Measurements from ENCODE around the gene LMAN2. TPM values are rescaled to one million over a fixed set of nuclear protein-coding genes. Genes with fewer than 3 reads are reported as not detected.
"Not testable (repeated sequence)": the region's sequence is repeated elsewhere in the genome, so short reads cannot be mapped to it uniquely, and the experiment has no call there.

The LMAN2 gene
- total RNA-seq, 1 experiment from 2014 or later, result 144 TPM

DNA sequence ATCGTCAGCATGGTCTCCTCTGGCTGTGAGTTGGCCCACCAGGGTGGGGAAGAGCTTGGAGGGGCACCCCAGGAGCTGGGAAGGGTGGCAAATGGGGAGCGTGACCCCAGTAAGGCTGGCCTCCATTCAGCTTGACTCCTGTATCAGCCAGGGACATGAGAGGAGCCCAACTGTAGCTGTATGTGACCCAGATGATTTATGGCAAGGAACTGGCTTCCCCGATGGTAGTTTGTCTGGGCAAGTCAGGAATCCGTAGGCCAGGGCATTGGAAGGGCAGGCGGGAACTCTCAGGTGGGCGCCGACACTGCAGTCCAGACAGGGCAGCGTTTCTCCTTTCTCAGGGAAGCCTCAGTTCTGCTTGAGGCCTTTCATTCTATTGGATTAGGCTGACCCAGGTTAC, 35.1 kb upstream of the LMAN2 start:
- Histone ChIP-seq H3K27ac (no peak overlapping the region), H3K9me3 (replicated peaks) (no peaks in the 10 kb centered on the region), H3K36me3 (no peaks in the 10 kb centered on the region), H3K4me1 (no peaks in the 10 kb centered on the region; the same call in 1 of the 2 replicates), H3K27me3 (peaks cover 24% of the 10 kb centered on the region), H3K4me3 (no peak overlapping the region)
- DNase-seq, result no peak

DNA sequence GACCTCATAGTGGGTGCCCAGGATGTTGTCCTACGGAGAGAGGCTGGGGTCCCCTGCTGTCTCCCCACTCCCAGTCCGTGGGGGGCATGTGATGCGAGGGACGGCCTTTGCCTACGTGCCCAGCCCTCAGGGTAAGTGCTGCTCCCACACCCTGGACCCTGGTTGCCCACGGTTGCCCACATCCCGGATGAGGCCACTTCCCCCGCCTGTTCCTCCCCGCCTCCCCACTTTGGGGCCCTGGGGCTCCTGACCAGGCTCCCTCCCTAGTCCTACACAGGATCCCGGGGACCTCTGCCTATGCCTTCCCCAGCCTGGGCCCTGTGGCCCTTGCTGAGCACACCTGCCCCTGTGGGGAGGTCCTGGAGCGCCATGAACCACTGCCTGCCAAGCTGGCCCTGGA, 34.3 kb upstream of the LMAN2 start:
- no peaks in the 10 kb centered on the region; the same call in 1 of the 2 replicates for H3K4me1 ChIP-seq
- DNase-seq, result no peak

DNA sequence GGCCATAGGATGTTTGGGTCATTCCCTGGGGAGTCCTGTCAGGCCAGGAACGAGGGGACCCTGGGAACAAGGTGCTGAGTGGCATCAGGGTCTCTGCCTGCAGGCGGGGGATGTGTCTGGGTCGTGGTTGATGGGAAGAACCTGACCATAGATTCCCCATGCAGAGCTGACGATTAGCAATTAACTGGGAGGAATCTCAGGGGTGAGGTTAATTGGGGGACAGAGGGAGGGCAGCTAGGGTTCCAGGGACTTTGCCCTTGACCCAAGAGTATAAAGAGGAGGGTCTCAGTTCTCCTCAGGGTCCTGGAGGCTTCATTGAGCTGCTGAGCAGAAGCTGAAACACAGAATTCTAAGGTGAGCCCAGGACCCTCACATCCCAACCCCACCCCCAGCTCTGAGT, 32.7 kb upstream of the LMAN2 start, which contains the start of gene SLC34A1:
SLC34A1 (plus strand) TSS at position 301 of the 400 bp plus-strand sequence. CDS start 1,308 bp downstream, outside the sequence.
- no peaks in the 10 kb centered on the region for H3K4me1 ChIP-seq
- no peak within 1 kb of the TSS for H3K4me3 ChIP-seq
- DNase-seq, result no peak
- no peaks in the 10 kb centered on the region for H3K36me3 ChIP-seq
- no peaks in the 10 kb centered on the region for H3K9me3 ChIP-seq (replicated peaks)
- no peak within 1 kb of the TSS for H3K27ac ChIP-seq
- H3K27me3 ChIP-seq, result peaks cover 24% of the 10 kb centered on the region

More for the DNA sequence above, 34.3 kb upstream of the LMAN2 start:
- no peak overlapping the region for H3K4me3 ChIP-seq
- H3K27ac ChIP-seq, result no peak overlapping the region
- H3K27me3 ChIP-seq, result peaks cover 24% of the 10 kb centered on the region
- no peaks in the 10 kb centered on the region for H3K9me3 ChIP-seq (replicated peaks)
- H3K36me3 ChIP-seq, result no peaks in the 10 kb centered on the region

DNA sequence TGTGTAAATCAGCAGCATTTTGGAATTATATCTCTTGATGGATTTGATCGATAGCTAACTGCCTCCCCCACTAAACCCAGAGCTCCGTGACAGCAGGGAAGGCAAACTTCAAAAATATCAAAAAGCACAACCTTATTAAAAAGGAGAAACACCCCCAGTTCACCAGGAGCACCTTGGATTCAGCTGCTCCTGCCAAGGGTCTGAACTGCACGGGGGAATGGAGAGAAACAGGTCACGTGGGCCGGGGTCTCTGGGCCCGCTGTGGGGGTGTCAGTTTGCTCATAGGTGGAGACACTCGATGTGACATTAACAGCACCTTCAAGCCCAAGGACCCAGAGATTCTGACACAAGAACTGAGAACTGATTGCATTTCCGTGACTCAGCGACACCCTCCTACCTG, 31.7 kb upstream of the LMAN2 start:
- DNase-seq, result no peak

DNA sequence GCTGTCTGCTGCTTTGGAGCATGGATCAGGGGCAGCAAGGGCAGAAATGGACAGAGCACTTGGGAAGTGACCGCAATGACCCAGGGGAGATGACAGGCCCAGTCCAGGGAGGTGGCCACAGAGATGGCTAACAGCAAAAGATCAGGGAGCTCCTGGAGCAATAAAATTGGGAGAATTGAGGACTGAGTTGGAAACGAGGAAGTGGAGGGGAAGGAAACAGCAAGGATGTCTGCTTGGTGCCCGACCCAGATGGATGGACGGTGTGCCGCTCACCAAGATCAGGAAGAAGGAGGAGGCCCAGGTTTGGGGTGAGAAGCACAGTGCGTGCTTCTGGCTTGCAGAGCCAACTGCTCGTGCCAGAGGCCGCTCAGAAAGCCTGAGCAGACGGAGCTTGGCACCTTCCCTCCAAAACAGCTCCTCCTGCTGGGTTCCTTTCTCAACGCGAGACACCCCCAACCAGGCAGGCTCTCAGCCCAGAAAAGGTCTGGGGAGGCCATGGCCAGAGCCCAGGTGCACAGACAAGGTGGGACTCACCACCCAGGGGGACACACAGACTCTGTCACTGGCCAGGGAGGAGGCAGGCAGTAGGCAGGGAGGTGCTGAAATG, 31.1 kb upstream of the LMAN2 start:
- no peaks in the 10 kb centered on the region for H3K36me3 ChIP-seq
- no peaks in the 10 kb centered on the region for H3K4me1 ChIP-seq
- no peaks in the 10 kb centered on the region for H3K9me3 ChIP-seq (replicated peaks)
- H3K27me3 ChIP-seq, result peaks cover 24% of the 10 kb centered on the region
- no peak overlapping the region for H3K27ac ChIP-seq
- no peak for DNase-seq
- H3K4me3 ChIP-seq, result no peak overlapping the region

More for the DNA sequence above, 31.7 kb upstream of the LMAN2 start:
- H3K4me3 ChIP-seq, result no peak overlapping the region
- H3K4me1 ChIP-seq, result no peaks in the 10 kb centered on the region
- no peaks in the 10 kb centered on the region for H3K9me3 ChIP-seq (replicated peaks)
- H3K27me3 ChIP-seq, result peaks cover 24% of the 10 kb centered on the region
- no peak overlapping the region for H3K27ac ChIP-seq
- H3K36me3 ChIP-seq, result no peaks in the 10 kb centered on the region

DNA sequence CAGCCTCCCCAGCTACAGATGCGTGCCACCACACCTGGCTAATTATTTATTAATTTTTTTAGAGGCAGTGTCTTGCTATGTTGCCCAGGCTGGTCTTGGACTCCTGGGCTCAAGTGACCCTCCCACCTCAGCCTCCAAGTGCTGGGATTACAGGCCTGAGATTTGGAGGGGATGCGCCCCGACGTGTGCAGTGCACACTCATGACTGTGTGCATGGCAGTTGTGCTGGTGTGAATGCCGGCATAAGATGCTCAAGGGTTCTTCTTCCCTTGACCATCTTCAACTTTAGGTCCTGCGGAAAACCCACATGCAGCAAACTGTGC, 29.3 kb upstream of the LMAN2 start:
- H3K4me1 ChIP-seq, result no peaks in the 10 kb centered on the region
- no peaks in the 10 kb centered on the region for H3K9me3 ChIP-seq (replicated peaks)
- H3K27ac ChIP-seq, result no peak overlapping the region
- no peaks in the 10 kb centered on the region for H3K36me3 ChIP-seq
- peaks cover 18% of the 10 kb centered on the region for H3K27me3 ChIP-seq
- no peak overlapping the region for H3K4me3 ChIP-seq
- no peak for DNase-seq

DNA sequence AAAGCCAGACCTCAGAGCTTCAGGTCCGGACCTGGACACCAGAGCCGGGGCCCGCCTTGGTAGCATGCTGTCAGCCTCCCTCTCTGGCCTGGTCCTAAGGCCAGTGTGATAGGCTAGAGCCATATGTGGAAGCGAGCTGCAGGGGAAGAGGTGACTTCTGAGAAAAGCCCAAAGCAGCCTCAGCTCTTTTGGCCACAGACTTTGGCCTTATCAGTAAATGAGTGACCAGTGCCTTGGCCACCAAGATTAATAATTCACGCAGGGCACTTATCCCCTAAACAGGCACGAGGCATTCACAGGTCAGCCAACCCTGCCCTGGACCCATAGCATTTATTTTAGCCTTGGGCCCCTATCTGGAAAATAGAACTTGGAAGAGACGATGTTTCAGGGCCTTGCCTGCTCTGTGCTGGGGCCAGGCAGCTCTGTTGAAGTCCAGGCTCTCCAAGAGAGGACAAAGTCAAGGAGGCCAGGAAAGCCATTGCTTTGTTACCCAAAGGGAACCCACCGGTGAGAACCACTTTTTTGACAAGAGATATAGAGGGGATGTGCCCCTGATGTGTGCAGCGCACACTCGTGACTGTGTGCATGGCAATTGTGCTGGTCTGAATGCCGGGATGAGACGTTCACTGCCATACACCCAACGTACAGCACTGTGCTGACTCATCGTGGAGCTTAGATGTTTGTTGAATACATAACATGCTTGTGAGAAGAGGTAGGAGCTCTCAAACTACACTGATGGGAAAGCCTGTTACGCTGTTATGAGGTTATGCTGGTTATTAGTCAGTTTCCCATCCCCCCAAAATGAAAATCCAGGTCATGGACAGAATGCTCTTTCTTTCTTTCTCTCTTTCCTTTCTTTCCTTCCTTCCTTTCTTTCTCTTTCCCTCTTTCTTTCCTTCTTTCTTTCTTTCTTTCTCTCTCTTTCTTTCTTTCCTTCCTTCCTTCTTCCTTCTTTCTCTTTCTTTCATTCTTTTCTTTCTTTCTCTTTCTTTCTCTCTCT, 27.7 kb upstream of the LMAN2 start:
- no peak for DNase-seq
- Histone ChIP-seq H3K27ac (no peak overlapping the region), H3K4me3 (no peak overlapping the region), H3K9me3 (replicated peaks) (no peaks in the 10 kb centered on the region), H3K4me1 (no peaks in the 10 kb centered on the region), H3K36me3 (no peaks in the 10 kb centered on the region), H3K27me3 (peaks cover 19% of the 10 kb centered on the region)

DNA sequence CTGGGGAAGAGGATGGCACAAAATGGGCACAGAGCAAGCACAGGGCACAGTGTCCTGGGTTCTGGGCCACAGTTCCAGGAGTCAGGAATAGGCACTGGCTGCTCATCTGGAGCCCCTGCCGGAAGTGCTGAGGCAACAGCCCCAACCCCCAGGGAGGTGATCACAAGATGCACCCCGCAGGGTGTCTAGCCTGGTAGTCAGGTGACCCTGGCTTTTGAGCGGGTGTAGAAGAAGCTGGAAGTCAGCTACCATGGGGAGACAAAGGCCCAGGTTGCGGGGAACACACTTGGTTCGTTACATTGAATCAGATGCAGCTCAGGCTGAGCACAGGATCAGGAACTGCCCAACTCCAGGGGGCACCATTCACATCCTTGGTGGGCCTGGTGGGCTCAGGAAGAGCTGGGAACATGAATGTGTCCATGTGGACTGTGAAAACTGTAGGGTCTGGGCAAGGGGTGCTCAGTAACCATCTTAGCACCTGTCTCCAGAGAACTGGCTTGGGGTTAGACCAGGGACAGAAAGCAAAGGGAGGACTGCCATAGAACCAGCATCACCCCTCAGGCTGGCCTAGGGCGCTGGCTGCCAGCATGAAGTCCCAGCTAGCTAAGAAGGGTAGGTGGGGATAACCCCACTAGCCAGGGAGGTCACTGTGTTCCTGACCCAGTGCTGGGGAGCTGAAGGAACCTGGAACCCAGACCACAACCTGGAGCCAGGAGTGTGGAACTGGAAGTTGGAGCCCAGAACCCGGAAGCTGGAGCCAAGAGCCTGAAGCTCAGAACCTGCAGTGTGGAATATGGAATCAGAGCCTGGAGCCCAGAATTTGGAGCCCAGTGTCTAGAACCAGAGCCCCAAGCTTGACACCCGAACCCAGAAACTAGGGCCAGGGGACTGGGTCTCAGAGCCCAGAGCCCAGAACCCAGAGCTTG, 26.6 kb upstream of the LMAN2 start:
- Histone ChIP-seq H3K4me1 (no peaks in the 10 kb centered on the region), H3K4me3 (no peak overlapping the region), H3K9me3 (replicated peaks) (no peaks in the 10 kb centered on the region), H3K27me3 (peaks cover 13% of the 10 kb centered on the region), H3K27ac (no peak overlapping the region), H3K36me3 (no peaks in the 10 kb centered on the region)
- DNase-seq, result no peak

DNA sequence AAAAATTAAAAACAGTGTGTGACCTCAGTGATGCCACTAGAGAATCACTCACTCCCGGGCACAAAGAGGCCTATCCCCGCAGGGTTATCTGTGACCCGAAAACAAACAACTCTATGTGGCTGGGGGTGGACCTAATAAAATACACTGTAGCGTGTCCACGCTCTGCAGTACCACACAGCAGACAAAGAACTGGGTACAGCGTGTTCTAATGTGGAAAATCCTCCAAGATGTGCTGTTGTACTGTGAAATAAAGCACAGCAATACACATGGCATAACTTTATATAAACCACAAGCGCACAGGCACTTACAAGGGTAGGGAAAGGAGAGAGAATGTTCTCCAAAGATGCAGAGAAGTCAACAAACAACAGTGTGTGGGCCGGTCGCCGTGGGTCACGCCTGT, 24.6 kb upstream of the LMAN2 start:
- Histone ChIP-seq H3K9me3 (replicated peaks) (no peaks in the 10 kb centered on the region), H3K4me3 (no peak overlapping the region), H3K4me1 (no peaks in the 10 kb centered on the region), H3K27ac (no peak overlapping the region), H3K27me3 (0 out of 2 replicates have a peak, but pooled peaks cover 3% of the 10 kb centered on the region), H3K36me3 (no peaks in the 10 kb centered on the region)
- DNase-seq, result no peak

DNA sequence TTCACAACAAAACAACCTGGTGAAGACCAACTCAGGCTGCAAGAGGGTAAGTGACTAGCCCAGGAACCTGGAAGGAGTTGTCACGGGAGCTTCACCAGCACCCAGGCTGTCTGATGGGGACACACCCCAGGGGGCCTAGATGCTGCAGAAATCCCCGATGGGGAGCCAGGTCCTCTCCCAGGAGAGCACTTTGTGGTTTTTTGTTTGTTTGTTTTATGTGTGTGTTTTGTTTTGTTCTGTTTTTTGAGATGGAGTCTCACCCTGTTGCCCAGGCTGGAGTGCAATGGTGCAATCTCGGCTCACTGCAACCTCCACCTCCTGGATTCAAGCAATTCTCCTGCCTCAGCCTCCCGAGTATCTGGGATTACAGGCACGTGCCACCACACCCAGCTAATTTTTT, 24.0 kb upstream of the LMAN2 start:
- H3K27me3 ChIP-seq; H3K4me1 ChIP-seq; H3K27ac ChIP-seq; H3K36me3 ChIP-seq; H3K4me3 ChIP-seq; DNase-seq; H3K9me3 ChIP-seq (replicated peaks): not testable (repeated sequence)

DNA sequence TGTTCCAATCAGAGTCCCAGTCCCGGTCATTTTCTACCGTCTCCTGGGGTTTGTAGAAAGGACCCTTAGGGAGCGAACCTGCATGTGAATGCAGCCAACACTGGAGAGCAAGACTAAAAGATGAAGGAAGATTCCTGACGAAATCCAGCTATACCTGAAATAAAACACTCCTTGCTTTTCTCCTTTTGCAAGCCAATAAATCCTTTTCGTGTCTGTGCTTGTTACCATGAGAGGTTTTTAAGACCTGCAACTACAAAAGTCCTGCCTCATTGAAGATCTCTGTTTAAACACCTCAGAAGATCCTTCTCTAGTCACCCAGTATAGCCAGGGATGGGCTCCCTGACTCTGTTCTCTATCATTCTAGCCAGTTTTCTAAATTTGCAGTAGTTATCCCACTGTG, 22.7 kb upstream of the LMAN2 start:
- H3K27ac ChIP-seq, result no peak overlapping the region
- no peaks in the 10 kb centered on the region for H3K36me3 ChIP-seq
- no peaks in the 10 kb centered on the region for H3K9me3 ChIP-seq (replicated peaks)
- H3K27me3 ChIP-seq, result 0 out of 2 replicates have a peak, but pooled peaks cover 3% of the 10 kb centered on the region
- no peak for DNase-seq
- no peak overlapping the region for H3K4me3 ChIP-seq
- peaks cover 7% of the 10 kb centered on the region; the same call in 1 of the 2 replicates for H3K4me1 ChIP-seq

DNA sequence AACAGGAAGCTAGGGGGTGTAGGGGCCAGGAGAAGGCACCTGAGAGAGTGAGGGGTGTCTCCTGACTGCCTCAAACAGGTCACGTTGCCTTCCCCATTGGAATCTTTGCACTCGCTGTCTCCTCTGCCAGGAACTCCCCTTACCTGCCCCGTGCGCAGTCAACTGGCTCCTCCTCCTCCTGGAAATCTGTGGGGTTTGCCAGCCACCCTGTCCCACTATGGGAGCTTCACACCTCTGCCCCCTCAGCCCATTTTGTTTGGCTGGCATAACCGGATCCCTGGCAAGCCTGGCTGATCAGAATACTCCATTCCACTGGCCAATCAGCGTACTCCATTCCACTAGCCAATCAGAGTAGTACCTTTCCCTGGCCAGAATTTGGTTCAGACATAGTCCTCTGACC, 22.3 kb upstream of the LMAN2 start:
- Histone ChIP-seq H3K27ac (no peak overlapping the region), H3K27me3 (0 out of 2 replicates have a peak, but pooled peaks cover 3% of the 10 kb centered on the region), H3K9me3 (replicated peaks) (no peaks in the 10 kb centered on the region), H3K4me1 (peaks cover 7% of the 10 kb centered on the region; the same call in 1 of the 2 replicates), H3K4me3 (no peak overlapping the region), H3K36me3 (no peaks in the 10 kb centered on the region)
- no peak for DNase-seq

DNA sequence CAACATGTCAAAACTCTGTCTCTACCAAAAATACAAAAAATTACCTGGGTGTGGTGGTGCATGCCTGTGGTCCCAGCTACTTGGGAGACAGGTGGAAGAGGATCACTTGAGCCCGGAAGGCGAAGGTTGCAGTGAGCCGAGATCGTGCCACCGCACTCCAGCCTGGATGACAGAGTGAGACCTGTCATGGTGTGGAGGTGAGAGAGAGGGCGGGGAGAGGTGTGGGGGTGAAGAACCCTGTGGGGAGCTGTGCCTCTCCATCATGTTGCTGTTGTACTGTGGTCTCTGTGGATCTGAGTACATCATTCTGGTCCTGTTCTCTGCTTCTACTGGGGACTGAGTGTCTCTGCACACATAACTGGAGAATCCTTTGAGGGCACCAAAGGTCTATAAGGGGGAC, 21.4 kb upstream of the LMAN2 start:
- no peak overlapping the region for H3K4me3 ChIP-seq
- no peak for DNase-seq

More for the DNA sequence above, 21.4 kb upstream of the LMAN2 start:
- no peak overlapping the region for H3K27ac ChIP-seq
- H3K36me3 ChIP-seq, result no peaks in the 10 kb centered on the region
- 0 out of 2 replicates have a peak, but pooled peaks cover 3% of the 10 kb centered on the region for H3K27me3 ChIP-seq
- H3K9me3 ChIP-seq (replicated peaks), result no peaks in the 10 kb centered on the region
- H3K4me1 ChIP-seq, result peaks cover 7% of the 10 kb centered on the region; the same call in 1 of the 2 replicates
